SK-N-SH treated with all-trans-retinoic acid at 6 μM for 48 hours (cell line): ENCODE results near the gene MFSD6L.

ENCODE experiments used
- ATAC-seq: fragments of 200-7000 bp; cut with Tn5 transposase; 3 replicates; pipeline ENCODE4 v1.9.1; 2020; ENCODE audit warnings: mild to moderate bottlenecking, moderate library complexity
- ARNTL ChIP-seq: fragments of 450-650 bp; formaldehyde crosslinking; IDR thresholded peaks from 2 replicates; pipeline ENCODE4 v1.5.0; 2020; ENCODE audit warnings: low read depth, mild to moderate bottlenecking, moderate library complexity, borderline replicate concordance
- CREB5 ChIP-seq: fragments of 250-450 bp; sonication (Bioruptor Pico); IDR thresholded peaks from 2 replicates; pipeline ENCODE4 v1.5.1; 2020; ENCODE audit warnings: low read depth, mild to moderate bottlenecking, moderate library complexity
- ESRRG ChIP-seq: fragments of 250-450 bp; sonication (Bioruptor Pico); IDR thresholded peaks from 2 replicates; pipeline ENCODE4 v1.6.1; 2021; ENCODE audit warnings: mild to moderate bottlenecking
- GLIS3 ChIP-seq: fragments of 250-450 bp; sonication (Bioruptor Pico); IDR thresholded peaks from 2 replicates; pipeline ENCODE4 v1.5.0; 2020; ENCODE audit warnings: mild to moderate bottlenecking, moderate library complexity
- ISL1 ChIP-seq: fragments of 250-450 bp; sonication (Bioruptor Pico); IDR thresholded peaks from 2 replicates; pipeline ENCODE4 v2.1.2; 2022; ENCODE audit warnings: mild to moderate bottlenecking, moderate library complexity
- OSR1 ChIP-seq: fragments of 250-450 bp; sonication (Bioruptor Pico); IDR thresholded peaks from 2 replicates; pipeline ENCODE4 v1.8.0; 2022; ENCODE audit warnings: moderate library complexity, mild to moderate bottlenecking, inconsistent platforms
- POU6F1 ChIP-seq: fragments of 250-450 bp; sonication (Bioruptor Pico); IDR thresholded peaks from 2 replicates; pipeline ENCODE4 v1.8.0; 2021; ENCODE audit warnings: low read depth, mild to moderate bottlenecking, moderate library complexity, borderline replicate concordance
- PPARA ChIP-seq: fragments of 250-450 bp; sonication (Bioruptor Pico); IDR thresholded peaks from 2 replicates; pipeline ENCODE4 v1.5.0; 2020; ENCODE audit warnings: mild to moderate bottlenecking, borderline replicate concordance
- RARB ChIP-seq: fragments of 250-450 bp; sonication (Bioruptor Pico); IDR thresholded peaks from 2 replicates; pipeline ENCODE4 v1.8.0; 2021; ENCODE audit warnings: mild to moderate bottlenecking, moderate library complexity
- TOX ChIP-seq: fragments of 250-450 bp; sonication (Bioruptor Pico); IDR thresholded peaks from 2 replicates; pipeline ENCODE4 v1.8.0; 2021; ENCODE audit warnings: mild to moderate bottlenecking, moderate library complexity, borderline replicate concordance
- TSHZ2 ChIP-seq: fragments of 250-450 bp; sonication (Bioruptor Pico); IDR thresholded peaks from 2 replicates; pipeline ENCODE4 v1.5.0; 2020; ENCODE audit warnings: mild to moderate bottlenecking, moderate library complexity
- ZC3H10 ChIP-seq: fragments of 250-450 bp; sonication (Bioruptor Pico); IDR thresholded peaks from 2 replicates; pipeline ENCODE4 v1.5.1; 2021; ENCODE audit warnings: mild to moderate bottlenecking, moderate library complexity
- ZFP30 ChIP-seq: fragments of 450-650 bp; formaldehyde crosslinking; IDR thresholded peaks from 2 replicates; pipeline ENCODE4 v1.5.0; 2022; ENCODE audit warnings: mild to moderate bottlenecking, moderate library complexity
- ZNF565 ChIP-seq: fragments of 450-650 bp; formaldehyde crosslinking; conservative IDR thresholded peaks from 2 replicates; pipeline ENCODE4 v1.5.0; 2020; ENCODE audit warnings: low read depth, mild to moderate bottlenecking, moderate library complexity
- TF ChIP-seq, protein P1 (sequence below): fragments of 250-450 bp; sonication (Bioruptor Pico); IDR thresholded peaks from 2 replicates; pipeline ENCODE4 v1.8.0; 2020; ENCODE audit warnings: mild to moderate bottlenecking, moderate library complexity, borderline replicate concordance
- TF ChIP-seq, protein P2 (sequence below): fragments of 250-450 bp; sonication (Bioruptor Pico); IDR thresholded peaks from 2 replicates; pipeline ENCODE4 v1.5.1; 2021; ENCODE audit warnings: mild to moderate bottlenecking, moderate library complexity

MFSD6L gene

DNA sequence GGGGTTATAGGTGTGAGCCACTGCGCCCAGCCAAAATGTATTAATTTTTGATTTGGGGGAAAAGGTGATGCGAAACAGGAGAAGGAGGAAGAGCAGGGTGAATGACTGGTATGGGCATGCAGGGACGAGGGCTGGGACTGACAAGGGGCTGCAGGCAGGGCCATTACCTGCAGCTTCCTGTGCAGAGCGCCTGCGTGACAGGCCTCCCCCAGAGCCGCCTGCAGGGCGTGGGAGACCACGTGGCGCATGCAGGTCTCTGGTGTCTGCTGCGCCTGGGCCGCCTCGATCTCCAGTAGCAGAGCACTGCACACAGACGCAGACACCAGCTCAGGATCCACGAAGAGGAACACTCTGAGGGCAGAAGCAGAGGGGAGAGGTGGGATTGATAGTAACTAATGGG is 35.9 kb upstream of the MFSD6L start (continued):
- TF ChIP-seq POU6F1: no peak
- TF ChIP-seq, protein P1, sequence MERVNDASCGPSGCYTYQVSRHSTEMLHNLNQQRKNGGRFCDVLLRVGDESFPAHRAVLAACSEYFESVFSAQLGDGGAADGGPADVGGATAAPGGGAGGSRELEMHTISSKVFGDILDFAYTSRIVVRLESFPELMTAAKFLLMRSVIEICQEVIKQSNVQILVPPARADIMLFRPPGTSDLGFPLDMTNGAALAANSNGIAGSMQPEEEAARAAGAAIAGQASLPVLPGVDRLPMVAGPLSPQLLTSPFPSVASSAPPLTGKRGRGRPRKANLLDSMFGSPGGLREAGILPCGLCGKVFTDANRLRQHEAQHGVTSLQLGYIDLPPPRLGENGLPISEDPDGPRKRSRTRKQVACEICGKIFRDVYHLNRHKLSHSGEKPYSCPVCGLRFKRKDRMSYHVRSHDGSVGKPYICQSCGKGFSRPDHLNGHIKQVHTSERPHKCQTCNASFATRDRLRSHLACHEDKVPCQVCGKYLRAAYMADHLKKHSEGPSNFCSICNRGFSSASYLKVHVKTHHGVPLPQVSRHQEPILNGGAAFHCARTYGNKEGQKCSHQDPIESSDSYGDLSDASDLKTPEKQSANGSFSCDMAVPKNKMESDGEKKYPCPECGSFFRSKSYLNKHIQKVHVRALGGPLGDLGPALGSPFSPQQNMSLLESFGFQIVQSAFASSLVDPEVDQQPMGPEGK (CRISPR knock-in tag): no peak

DNA sequence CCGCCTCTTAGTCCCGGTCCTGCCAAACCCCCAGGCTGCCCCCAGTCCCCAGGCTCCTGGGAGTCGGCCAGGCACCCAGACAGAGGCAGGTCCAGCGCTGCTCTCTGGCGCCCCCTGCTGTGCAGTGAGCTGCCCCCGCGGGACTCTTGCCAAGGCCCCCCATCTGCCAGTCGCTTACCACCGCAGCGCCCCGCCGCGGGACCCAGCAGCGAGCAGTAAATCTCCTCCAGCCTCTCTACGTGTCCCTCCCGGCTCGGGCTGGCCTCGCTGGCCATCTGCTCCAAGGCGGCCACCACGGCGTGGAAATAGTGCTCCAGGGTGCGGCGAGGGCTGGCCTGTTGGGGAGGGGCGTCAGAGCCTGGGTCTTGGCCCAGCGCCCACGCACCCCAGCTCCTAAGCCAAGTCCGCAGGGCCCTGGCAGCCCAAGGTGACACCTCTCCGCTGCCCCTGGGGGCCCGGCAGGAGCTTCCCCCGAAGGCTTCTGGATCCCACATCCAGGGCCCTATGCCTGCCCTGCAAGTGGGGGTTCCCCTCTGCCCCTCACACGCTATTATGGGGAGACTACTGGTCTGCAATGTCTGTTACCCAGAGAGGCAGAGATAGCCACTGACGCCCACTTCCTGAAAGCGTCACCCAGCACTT is 33.7 kb upstream of the MFSD6L start:
- TF ChIP-seq, protein P1 (CRISPR knock-in tag): peak; percentile 75; the same call in 1 of the 2 replicates
- TF ChIP-seq ZC3H10 (CRISPR knock-in tag): no peak
- no peak for TF ChIP-seq TOX
- no peak for TF ChIP-seq TSHZ2 (CRISPR knock-in tag)
- peak; percentile 48 for ATAC-seq

GRCh38 chr17:8831234-8831849 is 32.2 kb upstream of the MFSD6L start:
- ATAC-seq: no peak
- TF ChIP-seq OSR1 (CRISPR knock-in tag) (no peak), RARB (no peak), ARNTL (CRISPR knock-in tag) (no peak), ESRRG (CRISPR knock-in tag) (no peak), ZC3H10 (CRISPR knock-in tag) (no peak), TSHZ2 (CRISPR knock-in tag) (no peak), CREB5 (no peak), ZNF565 (CRISPR knock-in tag) (no peak), GLIS3 (CRISPR knock-in tag) (no peak), PPARA (CRISPR knock-in tag) (no peak), ISL1 (no peak), ZFP30 (CRISPR knock-in tag) (no peak)
- TF ChIP-seq, protein P2, sequence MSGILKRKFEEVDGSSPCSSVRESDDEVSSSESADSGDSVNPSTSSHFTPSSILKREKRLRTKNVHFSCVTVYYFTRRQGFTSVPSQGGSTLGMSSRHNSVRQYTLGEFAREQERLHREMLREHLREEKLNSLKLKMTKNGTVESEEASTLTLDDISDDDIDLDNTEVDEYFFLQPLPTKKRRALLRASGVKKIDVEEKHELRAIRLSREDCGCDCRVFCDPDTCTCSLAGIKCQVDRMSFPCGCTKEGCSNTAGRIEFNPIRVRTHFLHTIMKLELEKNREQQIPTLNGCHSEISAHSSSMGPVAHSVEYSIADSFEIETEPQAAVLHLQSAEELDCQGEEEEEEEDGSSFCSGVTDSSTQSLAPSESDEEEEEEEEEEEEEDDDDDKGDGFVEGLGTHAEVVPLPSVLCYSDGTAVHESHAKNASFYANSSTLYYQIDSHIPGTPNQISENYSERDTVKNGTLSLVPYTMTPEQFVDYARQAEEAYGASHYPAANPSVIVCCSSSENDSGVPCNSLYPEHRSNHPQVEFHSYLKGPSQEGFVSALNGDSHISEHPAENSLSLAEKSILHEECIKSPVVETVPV (CRISPR knock-in tag): no peak
